ENCODE measurements around the gene KRTAP5-4. TPM values are rescaled to one million over a fixed set of nuclear protein-coding genes. Genes with fewer than 3 reads are reported as not detected.

The KRTAP5-4 gene
- total RNA-seq, 1 donor from 2014 or later, result not detected

DNA sequence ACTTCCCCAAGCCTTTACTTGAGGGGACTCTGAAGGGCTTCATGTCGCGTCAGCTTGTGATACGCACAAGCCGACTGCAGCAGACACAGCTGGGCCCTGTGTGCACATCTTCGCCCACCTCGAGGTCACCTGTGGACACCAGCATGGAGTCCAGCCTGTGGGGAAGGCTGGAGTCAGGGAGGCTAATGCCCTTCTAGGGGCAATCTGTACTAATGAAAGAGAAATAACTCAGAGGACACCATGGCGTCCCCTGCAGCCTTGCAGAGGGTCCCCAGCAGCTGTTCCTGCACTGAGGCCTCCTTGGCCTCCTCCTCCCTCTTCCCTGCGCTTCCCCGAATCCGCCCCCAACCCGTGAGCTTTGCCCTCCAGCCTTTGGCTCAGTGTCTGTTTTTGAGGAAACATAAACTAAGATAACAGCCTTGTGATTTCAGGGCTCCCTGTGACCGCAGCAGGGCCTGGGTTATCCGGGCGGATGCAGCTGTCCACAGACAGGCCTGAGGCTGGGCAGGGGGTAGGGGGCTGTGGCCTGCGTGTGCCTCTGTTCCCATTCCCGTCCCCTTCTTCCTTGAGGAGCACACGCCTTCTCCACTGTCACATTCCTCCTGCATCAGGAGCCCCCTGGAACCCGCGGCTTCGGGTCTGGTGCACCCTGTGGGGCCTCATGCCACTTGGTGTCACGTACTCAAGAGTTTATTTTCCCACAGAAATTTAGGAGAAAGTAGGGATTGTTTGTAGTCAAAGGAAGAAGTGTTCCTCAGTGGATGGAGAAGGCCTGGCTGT is 32.6 kb upstream of the KRTAP5-4 start:
- no peak for DNase-seq (ENCODE audit: extremely low spot score, unreplicated experiment)
- no peak overlapping the region for H3K27ac Mint-ChIP-seq
- TF ChIP-seq, protein P1, sequence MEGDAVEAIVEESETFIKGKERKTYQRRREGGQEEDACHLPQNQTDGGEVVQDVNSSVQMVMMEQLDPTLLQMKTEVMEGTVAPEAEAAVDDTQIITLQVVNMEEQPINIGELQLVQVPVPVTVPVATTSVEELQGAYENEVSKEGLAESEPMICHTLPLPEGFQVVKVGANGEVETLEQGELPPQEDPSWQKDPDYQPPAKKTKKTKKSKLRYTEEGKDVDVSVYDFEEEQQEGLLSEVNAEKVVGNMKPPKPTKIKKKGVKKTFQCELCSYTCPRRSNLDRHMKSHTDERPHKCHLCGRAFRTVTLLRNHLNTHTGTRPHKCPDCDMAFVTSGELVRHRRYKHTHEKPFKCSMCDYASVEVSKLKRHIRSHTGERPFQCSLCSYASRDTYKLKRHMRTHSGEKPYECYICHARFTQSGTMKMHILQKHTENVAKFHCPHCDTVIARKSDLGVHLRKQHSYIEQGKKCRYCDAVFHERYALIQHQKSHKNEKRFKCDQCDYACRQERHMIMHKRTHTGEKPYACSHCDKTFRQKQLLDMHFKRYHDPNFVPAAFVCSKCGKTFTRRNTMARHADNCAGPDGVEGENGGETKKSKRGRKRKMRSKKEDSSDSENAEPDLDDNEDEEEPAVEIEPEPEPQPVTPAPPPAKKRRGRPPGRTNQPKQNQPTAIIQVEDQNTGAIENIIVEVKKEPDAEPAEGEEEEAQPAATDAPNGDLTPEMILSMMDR (conservative IDR thresholded peaks at IDR 0.05), result no peak
- peaks cover 12% of the 10 kb centered on the region for H3K4me1 Mint-ChIP-seq (ENCODE audit: unreplicated experiment)
- peaks cover 3% of the 10 kb centered on the region for H3K27me3 Mint-ChIP-seq
- H3K9me3 Mint-ChIP-seq, result no peaks in the 10 kb centered on the region
- no peaks in the 10 kb centered on the region for H3K36me3 Mint-ChIP-seq
- no peak overlapping the region for H3K4me3 Mint-ChIP-seq

GRCh38 chr11:1653541-1654387 is 31.8 kb upstream of the KRTAP5-4 start:
- H3K27me3 Mint-ChIP-seq, result peaks cover 3% of the 10 kb centered on the region
- H3K36me3 Mint-ChIP-seq, result no peaks in the 10 kb centered on the region
- peaks cover 12% of the 10 kb centered on the region for H3K4me1 Mint-ChIP-seq (ENCODE audit: unreplicated experiment)
- H3K4me3 Mint-ChIP-seq, result no peak overlapping the region
- no peaks in the 10 kb centered on the region for H3K9me3 Mint-ChIP-seq
- peak; percentile 64 for DNase-seq (ENCODE audit: extremely low spot score, unreplicated experiment)
- H3K27ac Mint-ChIP-seq, result no peak overlapping the region
- TF ChIP-seq, protein P1 (conservative IDR thresholded peaks at IDR 0.05), result no peak

DNA sequence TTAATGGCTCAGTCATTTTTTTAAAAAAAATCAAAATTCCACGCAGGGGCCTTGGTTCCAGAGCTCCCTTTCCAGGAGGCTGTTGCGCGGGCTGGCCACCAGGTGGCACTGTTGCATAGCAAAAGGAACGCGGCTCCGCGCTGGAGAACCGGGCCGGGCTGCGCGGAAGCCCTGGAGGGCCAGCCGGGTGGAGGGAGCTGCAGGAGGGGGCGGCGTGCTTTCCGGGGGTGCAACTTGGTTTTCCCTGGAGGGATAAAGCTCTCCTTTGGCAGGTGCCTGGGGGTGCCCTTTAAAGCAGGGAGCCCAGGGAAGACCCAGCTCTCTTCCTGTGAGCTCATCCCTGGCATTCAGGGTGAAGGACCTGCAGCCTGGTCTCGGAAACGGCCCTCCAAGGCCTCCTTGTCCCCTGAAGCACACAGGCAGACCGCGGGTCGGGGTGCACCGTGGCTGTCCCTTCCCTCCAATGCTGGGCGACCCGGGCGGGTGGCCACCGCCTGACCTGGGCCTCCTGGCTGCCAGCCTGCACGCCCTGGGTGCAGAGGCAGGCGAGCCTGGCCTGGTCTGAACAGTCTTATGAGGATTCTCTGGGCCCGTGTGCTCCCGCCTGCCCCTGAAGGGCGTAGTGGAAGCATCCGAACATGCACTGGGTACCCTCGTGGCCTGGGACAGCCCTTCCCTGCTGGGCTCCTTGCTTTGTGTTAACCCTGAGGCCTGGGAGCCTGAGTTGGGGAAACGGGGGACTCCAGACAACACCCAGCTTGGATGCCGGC is 31.0 kb upstream of the KRTAP5-4 start:
- Mint-ChIP-seq H3K4me3 (no peak overlapping the region), H3K4me1 (ENCODE audit: unreplicated experiment) (peaks cover 12% of the 10 kb centered on the region), H3K9me3 (no peaks in the 10 kb centered on the region), H3K27me3 (peaks cover 3% of the 10 kb centered on the region), H3K36me3 (no peaks in the 10 kb centered on the region), H3K27ac (no peak overlapping the region)
- TF ChIP-seq, protein P1 (conservative IDR thresholded peaks at IDR 0.05), result peak; percentile 100
- peak; percentile 90 for DNase-seq (ENCODE audit: extremely low spot score, unreplicated experiment)

GRCh38 chr11:1652442-1652770 is 30.5 kb upstream of the KRTAP5-4 start:
- Mint-ChIP-seq H3K9me3 (no peaks in the 10 kb centered on the region), H3K4me1 (ENCODE audit: unreplicated experiment) (peaks cover 12% of the 10 kb centered on the region), H3K27me3 (peaks cover 3% of the 10 kb centered on the region), H3K36me3 (no peaks in the 10 kb centered on the region), H3K27ac (no peak overlapping the region), H3K4me3 (no peak overlapping the region)
- DNase-seq (ENCODE audit: extremely low spot score, unreplicated experiment), result no peak
- TF ChIP-seq, protein P1 (conservative IDR thresholded peaks at IDR 0.05), result no peak

DNA sequence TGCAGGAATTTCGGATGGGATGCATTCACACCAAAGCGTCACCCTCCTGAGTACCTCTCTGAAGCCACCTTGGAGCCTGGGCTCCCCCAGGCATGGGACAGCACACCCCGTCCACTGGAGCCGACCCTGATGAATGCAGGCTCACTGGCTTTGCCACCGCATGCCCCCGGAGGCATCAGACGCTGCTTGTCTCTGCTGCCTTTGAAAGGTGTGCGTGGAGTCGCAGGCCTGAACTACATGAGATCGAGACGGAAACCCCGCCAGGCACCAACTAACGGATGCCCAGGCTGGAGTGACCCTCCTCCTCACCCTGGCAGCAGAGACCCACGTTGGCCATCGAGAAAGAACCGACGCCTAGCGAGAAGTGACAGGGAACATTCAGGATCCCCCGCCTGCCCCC is 30.1 kb upstream of the KRTAP5-4 start:
- peaks cover 12% of the 10 kb centered on the region for H3K4me1 Mint-ChIP-seq (ENCODE audit: unreplicated experiment)
- H3K4me3 Mint-ChIP-seq, result no peak overlapping the region
- DNase-seq (ENCODE audit: extremely low spot score, unreplicated experiment), result peak; percentile 65
- no peaks in the 10 kb centered on the region for H3K9me3 Mint-ChIP-seq
- TF ChIP-seq, protein P1 (conservative IDR thresholded peaks at IDR 0.05), result no peak
- H3K36me3 Mint-ChIP-seq, result no peaks in the 10 kb centered on the region
- no peak overlapping the region for H3K27ac Mint-ChIP-seq
- peaks cover 6% of the 10 kb centered on the region for H3K27me3 Mint-ChIP-seq

Measured in type B pancreatic cell (in vitro differentiated cells).